GM19438 (cell line): Measurements from ENCODE around the gene MLN.

ENCODE experiments used
- ATAC-seq: cut with Tn5 transposase; IDR thresholded peaks from one replicate; pipeline ENCODE4 v1.9.1; 2021; ENCODE audit warnings: low read depth; ENCODE audit not compliant: unreplicated experiment

Gene MLN, protein sequence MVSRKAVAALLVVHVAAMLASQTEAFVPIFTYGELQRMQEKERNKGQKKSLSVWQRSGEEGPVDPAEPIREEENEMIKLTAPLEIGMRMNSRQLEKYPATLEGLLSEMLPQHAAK

DNA sequence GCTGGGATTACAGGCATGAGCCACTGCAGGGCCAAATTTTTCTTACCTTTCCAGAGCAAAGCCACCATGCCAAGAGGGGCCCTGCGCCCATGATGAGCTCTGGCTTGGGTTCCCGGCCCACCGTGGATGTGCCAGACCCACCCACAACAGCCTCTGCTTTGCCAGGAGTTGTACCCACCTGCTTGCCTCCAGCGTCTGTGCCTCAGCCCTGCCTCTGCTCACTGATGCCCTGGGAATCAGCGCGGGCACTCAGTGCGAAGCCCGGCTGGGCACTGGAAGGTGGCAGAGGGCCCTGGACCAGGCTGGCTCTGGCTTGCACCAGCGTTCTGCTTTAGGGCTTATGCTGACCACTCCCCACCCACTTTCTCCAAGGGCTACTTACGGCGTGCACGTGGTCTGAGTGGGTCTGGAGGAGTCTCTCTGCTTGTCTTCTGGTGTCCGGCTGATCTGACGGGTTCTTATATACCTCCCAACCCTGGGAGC is at the start of gene MLN:
TSS of gene MLN (minus strand) at position 433 of the 483 bp plus-strand sequence. CDS start 2,840 bp downstream, outside the sequence.
- no peak for ATAC-seq

DNA sequence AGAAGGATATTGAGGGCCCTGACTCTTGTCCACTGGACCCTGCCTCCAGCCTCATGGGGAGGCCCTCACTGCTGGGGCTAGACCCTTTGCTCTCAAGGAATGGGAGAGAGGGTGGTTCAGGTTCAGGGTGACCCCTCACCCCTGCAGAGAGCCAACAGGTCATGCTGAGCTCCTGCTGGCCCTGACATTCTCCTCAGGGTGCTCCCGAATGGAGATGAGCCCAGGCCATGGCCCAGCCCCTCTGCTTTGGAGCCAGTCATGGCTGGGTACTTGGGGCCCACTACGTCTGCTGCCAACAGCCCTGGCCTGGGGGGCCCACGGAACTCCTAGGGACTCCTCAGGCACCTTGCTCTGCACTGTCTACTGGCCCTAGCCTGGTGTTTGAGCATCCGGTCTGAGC is 49.2 kb upstream of the MLN start:
- no peak for ATAC-seq

DNA sequence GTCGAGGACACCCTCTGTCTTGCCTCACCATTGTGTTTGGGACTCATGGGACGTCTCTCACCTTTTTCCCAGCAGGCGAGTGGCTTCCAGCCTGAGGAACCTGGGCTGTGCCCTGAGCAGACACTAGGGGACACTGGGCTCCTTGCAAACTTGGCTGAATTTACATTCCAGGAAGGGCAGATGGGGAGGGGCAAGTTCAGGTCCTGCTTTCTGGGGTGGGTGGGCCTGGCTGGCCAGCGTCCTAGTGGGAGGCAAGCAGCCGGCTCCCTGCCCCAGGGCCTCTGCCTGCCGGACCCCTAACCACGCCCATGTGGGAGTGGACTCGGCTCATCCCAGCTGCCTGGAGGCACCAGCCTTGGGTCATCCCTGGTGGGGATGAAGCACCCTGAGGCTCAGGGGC is 48.2 kb upstream of the MLN start:
- no peak for ATAC-seq

DNA sequence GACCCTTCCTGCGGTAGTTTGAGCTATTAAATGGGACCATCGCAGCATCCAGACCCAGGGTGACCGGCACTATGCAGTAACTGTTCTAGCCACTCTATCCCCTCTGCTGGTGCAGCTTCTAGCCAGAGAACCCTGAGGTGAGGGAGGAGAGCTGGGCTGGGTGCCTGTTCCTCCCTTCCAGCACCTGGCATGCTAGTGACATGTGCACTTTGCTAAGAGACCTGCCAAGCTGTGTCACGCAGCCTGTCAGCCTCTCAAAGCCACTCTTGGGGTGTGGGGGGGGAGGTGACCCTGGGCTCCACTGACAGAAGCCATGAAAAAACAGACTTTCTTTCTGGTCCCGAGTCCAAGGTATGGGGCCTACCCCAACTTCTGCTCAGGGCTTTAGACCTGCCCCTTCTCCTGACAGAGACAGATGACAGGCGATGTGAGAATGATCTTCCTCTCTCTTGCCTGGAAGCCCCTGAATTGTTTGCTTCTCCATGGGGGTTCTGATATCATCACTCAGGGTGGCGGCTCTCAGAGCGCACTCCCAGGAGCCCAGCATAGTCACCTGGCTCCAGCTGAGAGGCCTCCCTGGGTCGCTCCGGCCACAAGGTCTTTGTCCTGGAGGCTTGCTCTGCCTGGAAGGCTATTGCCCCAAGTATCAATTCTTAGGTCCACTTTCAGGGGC is 47.2 kb upstream of the MLN start:
- ATAC-seq: no peak

DNA sequence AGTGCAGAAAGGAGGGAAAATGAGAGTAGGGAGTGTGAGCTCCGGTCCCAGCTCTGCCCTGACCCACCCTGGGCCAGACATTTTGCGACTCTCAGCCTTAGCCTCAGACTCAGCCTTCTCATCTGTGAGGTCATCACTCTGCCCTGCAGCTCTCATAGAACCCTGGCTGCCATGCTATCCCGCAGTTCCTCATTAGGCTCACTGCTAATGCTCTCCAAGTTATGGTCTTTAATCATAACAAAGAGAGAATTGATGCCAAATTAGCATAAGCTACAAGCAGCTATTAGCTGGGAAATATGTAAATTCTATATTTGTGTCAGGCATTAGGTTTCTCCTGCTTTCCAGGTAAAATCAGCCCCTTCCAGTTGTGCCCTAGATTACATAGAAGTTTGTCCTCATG is 46.5 kb upstream of the MLN start:
- ATAC-seq: no peak

DNA sequence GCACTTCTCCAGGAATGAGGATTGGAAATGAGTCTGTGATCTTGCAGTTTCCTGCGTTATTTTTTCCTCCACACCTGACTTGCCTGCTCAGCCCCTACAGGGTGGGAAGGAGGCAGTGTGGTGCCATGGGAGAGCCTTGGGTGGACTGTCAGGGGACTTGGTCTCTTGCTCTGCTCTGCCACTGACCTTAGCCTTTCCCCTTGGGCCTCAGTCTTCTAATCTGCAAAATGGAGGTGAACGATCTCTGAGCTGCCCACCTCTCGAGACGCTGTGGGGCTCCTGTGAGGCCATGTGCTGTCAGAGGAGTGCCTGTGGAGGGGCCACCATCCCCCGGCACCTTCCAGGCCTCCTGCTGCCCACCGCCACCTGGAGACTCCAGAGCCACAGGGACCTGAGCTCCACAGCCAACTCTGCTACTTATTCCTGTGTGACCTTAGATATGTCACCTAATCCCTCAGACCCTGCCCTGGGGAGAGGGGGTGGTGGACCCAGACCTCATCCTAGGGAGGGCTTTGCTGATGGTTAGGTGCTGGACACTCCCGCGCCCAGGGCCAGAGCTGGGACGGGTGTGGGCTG is 45.8 kb upstream of the MLN start:
- no peak for ATAC-seq

DNA sequence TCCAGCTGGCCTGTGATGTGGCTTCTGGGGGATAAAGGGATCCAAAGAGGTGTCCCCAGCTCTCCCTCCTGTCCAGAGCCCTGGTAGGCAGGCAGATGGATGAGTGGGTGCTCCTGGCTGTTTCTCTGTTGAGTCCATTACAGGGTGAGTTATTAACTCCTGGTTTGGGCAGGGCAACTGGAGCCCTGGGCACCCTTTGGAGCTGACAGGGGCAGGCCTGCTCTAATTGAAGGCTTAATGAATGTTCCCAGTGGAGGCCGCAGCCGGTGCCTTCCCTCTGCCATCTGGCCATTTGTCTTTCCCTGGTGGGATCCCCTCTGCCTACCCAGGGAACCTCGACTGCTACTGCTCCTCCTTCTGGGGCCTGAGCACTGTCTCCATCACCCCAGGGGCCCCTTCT is 44.7 kb upstream of the MLN start:
- no peak for ATAC-seq

DNA sequence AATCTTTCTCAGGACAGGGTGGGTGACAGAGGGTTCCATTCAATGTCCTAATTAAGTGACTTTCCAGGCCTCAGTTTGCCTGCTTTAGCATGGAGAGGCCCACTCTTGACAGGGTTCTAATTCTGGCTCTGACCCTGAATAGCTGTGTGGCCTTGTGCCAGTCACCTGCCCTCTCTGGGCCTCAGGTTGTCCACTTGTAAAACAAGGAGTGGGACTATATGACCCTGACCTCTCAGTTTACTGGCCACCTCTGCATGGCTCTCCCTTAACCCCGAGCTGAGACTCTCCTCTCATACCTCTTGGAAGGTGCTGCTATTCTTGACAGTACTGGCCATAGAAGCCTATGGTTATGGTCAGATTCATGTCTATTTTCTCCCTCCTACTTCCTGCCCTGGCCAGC is 44.1 kb upstream of the MLN start:
- ATAC-seq: no peak

DNA sequence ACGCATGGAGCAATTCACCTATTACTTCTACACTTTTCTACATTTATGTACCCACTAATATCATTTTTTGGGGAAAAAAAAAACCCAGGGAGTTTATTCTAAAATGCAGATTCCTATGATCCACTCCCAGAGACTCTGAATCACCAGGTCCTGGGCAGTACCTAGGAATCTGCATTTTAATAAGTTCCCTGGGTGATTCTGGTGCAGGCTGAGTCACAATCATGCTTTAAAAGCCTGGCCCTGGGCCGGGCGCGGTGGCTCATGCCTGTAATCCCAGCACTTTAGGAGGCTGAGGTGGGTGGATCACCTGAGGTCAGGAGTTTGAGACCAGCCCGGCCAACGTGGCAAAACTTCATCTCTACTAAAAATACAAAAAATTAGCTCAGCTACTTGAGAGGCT is 43.3 kb upstream of the MLN start:
- no peak for ATAC-seq

DNA sequence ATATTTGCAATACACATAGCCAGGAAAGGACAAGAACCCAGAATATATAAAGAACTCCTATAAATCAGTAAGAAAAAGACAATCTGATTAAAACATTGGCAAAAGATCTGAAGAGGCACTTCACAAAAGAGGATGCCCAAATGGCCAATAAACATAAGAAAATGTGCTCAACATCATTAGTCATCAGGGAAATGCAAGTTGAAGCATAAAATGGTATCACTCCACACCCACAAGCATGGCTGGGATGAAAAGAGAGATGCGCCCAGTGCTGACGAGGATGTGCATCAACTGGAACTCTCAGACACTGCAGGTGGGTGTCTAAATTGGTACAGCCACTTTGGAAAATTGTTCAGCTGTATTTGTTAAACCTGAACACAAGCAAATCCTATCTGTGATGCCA is 42.4 kb upstream of the MLN start:
- ATAC-seq: no peak

DNA sequence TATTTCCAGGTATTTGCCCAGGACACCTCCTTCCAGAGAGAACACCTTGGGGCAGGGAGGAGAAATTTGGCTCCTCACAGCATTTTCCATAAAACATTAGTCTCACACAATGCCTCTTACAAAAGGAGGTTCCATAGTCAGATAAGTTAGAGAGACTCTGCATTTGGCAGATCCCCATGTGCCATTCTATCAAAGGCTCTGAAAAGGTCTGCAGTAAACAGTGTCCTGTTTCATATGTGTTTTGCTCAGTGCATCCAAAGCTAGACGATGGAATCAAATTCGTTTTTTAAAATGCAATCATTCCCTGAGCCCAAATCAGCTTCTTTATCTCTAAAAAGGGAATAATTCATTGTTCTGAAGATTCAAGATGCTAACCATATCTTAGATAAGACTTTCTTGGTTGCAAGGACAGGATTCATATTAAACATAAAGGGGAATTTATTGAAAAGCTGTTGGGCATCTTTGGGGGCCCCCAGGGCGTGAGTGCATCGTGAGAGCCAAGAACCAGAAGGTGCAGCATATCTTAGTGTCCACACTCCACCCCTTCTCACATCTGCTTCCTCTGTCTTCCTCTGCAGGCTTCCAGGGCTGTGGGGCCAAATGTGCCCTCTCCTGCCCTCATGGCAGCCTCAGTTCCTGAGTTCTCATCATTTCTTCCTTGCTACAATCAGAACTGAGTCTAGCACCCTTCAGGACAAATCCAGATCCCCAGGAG is 41.4 kb upstream of the MLN start:
- no peak for ATAC-seq

DNA sequence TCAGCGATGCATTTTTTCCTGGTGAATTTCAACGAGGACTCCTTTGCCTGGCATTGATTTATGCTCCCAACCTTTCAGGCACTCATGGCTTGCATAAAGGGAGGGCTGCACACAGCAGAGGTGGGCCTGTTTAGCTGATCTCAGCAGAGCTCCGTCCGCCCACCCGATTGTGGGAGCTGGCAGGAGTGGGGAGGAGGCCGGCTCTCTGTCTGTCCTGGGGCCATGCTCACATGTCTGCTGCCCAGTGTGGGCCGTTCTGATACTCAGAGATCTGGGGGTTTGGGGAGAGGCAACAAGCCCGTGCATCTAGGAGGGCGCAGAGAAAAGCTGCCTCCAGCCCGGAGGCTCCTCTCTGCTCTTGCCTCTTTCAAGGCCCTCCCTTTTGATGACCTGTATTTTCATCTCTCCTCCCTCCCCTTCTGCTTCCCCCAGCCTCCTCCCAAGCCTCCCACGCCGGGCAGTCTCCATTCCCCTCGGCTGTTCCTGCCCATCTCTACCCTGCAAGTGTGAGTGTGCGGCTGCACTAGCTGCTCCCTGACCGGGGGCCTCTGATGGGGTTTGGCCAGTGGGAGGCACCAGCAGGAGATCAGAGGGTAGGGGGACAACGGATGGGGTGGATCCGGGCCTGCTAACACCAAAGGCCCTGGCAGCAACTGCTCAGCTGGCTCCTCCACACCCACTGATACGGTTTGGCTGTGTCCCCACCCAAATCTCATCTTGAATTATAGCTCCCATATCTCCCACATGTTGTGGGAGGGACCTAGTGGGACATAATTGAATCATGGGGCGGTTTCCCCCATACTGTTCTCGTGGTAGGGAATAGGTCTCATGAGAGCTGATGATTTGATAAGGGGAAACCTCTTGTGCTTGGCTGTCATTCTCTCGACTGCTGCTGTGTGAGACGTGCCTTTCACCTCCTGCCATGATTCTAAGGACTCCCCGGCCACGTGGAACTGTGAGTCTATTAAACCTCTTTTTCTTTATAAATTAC is 39.6 kb upstream of the MLN start:
- no peak for ATAC-seq

DNA sequence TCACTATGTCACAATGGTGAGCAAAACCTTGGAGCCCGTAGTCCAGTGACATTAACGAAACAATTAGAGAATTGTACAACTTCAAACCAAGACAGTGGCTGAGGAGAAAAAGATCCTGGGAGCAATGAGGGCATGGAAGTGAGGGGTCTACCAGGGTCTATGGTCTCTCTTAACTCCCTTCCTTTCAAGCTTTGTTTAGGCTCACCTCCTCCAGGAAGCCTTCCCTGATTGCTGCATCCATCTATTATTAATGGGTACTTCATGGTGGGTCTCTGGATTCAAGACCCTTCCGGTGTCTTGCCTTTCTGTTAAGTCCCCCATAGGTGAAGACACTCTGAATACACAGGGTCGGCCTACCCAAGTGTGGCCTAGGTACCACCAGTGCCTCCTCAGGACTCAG is 38.1 kb upstream of the MLN start:
- ATAC-seq: no peak

DNA sequence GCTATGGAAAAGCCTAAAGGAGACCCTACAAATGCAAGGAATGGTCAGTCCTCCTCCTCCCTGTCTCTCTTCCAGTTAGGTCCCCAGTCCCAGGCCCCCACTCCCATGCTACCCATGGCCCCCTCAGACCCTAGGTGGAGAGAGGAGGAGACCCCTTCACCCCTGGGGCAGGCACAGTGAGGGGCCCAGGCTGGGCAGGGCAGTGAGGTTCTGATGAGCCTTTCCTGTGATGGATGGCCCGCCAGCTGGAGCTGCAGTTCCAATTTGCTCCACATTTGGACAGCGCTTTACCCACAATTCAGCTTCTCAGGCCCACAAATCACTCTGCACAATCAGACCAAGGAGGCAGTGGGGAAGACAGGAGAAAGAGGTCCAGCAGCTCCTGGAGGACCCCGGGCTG is 37.3 kb upstream of the MLN start:
- no peak for ATAC-seq

DNA sequence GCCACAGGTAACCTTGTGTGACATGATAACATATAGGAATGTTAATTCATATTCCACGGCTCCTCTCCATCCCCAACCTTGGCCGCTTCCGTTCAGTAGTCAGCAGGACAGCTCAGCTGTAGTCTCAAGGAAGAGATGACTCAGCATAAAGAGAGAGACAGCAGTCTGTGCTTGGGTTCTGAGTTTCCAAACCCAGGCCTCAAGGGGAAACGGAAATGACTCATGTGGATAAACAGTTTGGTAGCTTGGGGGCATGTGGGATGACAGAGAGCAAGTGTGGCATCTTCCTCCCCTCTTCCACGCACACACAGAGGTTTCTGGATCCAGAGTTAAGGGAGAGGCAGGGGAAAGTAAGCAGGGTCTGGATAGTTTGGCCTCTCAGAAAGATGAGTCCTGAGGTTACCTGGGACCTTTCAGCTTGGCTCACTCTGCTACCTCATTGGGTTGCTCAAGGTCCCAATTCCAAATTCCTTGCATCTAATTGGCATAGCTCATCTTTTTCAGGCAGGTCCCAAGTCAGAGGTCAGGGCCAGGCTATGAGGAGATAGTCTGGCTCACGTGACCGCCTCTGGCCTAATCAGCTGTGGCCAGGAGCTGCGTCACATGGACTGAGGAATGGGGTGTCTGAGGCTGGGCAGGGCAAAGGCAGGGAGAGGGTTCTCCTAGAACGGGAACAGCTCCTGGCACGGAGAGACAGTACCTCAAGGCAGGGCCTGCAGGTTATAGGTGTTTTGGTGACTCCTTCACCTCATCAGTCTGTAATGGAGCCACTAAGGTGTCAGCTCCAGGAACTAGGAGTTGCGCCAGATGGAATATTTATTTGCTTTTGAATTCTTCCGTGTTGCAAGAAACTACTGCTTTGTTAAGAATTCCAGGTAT is 36.5 kb upstream of the MLN start:
- ATAC-seq: no peak

DNA sequence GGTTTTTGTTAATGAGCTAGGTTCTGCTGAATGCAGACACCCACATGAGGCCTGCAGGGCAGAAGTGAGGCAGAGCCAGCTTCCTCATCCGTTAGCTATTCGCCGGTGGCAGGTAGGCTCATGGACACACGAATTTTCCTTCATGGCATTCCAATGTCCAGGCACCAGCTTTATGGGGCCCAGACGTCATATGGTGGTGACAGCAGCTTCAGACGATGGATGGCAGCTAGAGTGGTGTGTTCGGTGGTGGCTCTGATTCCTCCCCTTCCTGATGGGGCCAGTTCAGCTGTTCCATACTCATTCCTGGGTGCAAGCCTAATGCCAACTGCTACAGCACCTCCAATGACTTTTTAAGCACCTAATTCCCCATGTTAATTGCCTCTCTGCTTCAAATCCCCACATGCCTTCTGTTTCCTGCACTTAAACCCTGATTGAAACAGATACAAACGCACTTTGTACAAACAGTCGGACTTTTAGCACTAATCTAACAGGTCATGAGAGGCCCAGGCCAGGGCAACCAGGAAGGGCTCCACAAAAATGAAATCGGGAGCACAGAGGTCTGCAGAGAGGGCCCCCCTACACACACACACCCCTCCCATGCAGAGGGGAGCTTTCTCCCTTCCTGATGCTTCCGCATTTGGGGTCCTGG is 35.7 kb upstream of the MLN start:
- no peak for ATAC-seq

DNA sequence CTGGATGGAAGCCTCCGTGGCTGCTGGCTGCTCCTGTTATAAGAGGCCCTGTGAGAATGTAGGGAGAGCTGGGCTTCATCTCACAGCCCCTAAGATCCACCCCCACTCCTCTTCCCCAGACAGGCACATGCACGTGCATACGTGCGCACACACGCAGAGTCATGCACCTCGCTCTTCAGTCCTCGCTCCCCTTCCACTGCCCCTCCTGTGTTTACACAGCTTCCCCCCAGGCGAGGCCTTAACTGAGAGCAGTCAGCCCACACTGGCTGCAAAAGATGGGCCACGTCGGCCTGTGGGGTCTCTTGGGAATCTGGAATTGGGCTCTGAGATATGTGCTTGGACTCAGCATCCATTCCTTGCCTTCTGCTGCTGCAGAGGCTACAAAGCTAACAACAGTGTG is 35.2 kb upstream of the MLN start:
- no peak for ATAC-seq

DNA sequence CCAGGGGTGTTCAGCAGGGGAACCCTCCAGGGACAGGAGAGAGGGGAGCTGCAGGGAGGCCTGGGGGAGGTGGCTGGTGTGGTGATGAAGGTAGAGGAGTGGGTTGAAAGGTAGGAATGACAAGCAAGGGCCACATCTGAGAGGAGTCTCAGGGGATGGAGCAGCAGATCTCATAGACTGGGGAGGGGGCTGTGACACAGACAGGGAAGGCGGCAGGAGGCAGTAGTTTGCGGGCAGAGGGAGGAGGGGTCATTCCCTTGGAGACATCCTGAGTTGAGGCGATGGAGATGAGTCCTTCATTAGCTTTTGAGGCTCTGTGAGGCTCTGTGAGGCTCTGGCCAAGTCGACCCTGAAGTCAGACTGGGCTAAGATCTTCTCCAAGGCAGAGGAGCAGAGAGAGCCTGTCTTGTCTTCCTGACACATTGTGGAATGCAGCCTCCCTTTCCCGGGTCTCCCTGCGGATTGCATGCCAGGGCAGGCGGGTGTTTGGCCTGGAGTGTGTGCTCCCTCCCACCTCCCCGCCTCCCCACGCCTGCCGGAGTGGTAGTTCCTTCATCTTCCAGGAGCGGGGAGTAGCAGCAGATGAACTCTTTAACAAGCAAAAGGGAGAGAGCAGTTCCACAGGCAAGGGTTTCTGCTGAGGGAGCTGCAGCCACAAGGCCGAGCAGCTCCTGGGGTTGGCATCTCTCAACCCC is 34.3 kb upstream of the MLN start:
- no peak for ATAC-seq
